Smooth muscle cell of the brain vasculature (primary cell): ENCODE measurements around the gene SLC15A2.

Experiments
- DNase-seq: peaks from one replicate; pipeline ENCODE4 v3.0.0-alpha.2; 2012; ENCODE audit warnings: low read depth, low spot score

Gene SLC15A2

GRCh38 chr3:121981473-121981872 lies 87.3 kb downstream of the SLC15A2 start:
- DNase-seq: no peak

DNA sequence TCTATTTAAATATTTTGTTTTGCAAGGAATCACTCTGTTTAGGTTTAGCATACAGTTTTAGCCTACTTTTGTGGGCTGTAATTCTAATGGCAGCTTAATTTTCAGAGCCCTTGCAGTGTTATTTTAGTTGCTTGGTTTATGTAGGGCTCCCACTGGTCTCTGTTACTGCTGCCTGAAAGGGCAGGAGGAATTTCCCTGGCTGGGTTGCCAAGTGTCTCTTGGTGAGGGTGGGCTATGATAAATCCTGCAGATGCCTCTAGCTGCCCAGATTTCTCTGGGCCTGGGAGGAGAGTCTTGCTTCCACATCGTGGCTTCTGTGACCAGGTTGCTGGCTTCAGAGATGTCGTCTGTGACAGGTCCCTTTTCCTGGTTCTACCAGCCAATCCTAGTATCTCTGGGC lies 91.6 kb downstream of the SLC15A2 start:
- DNase-seq: no peak

- DNase-seq: no peak
These were observed 93.9 kb downstream of the SLC15A2 start for GRCh38 chr3:121988146-121988545.

- DNase-seq: no peak
These were observed 95.7 kb downstream of the SLC15A2 start for GRCh38 chr3:121989943-121990342.

GRCh38 chr3:121992601-121993560 lies 98.7 kb downstream of the SLC15A2 start:
- no peak for DNase-seq
